Mesodermal cell (in vitro differentiated cells): ENCODE results near the gene BBOX1.
"Not testable (repeated sequence)": the region's sequence is repeated elsewhere in the genome, so short reads cannot be mapped to it uniquely, and the experiment has no call there.

Source experiments
- H3K27ac ChIP-seq: 2 replicates; pipeline ENCODE4 v1.7.0; 2013; ENCODE audit warnings: mild to moderate bottlenecking, low read depth, low read length, moderate library complexity; ENCODE audit not compliant: severe bottlenecking
- H3K36me3 ChIP-seq: 2 replicates; pipeline ENCODE4 v1.7.1; 2013; ENCODE audit warnings: mild to moderate bottlenecking, low read length, moderate library complexity; ENCODE audit not compliant: control insufficient read depth, insufficient read depth
- H3K4me1 ChIP-seq: one replicate; pipeline ENCODE4 v1.7.1; 2013; ENCODE audit warnings: mild to moderate bottlenecking, low read length; ENCODE audit not compliant: insufficient read depth, control insufficient read depth, poor library complexity, severe bottlenecking
- H3K4me3 ChIP-seq: 2 replicates; pipeline ENCODE4 v1.7.0; 2013; ENCODE audit warnings: low read length, control low read depth, mild to moderate bottlenecking; ENCODE audit not compliant: insufficient read depth, poor library complexity, severe bottlenecking; ENCODE audit errors: extremely low read depth
- H3K9me3 ChIP-seq: 2 replicates; pipeline ENCODE4 v1.7.1; 2013; ENCODE audit warnings: mild to moderate bottlenecking, low read length, moderate library complexity; ENCODE audit not compliant: control insufficient read depth
- WGBS, 2 experiments: methylation state at CpG; one replicate each; pipeline ENCODE4 v1.1.5; 2013; ENCODE audit warnings: missing lambda C conversion rate in 2 of 2; ENCODE audit not compliant: insufficient coverage in 2 of 2; 5-methylcytosine and 5-hydroxymethylcytosine counted together

BBOX1 gene

GRCh38 chr11:27124514-27125264 lies 84.1 kb downstream of the BBOX1 start:
- H3K36me3 ChIP-seq = no peaks in the 10 kb centered on the region
- 100% methylated on average over 2 of the region's 7 CpGs; no CpG with 5 or more reads in 1 of the 2 experiments for WGBS, 2 experiments
- no peaks in the 10 kb centered on the region for H3K9me3 ChIP-seq

GRCh38 chr11:27129686-27130085 lies 89.1 kb downstream of the BBOX1 start:
- H3K4me1 ChIP-seq = no peaks in the 10 kb centered on the region
- peaks cover 4% of the 10 kb centered on the region for H3K9me3 ChIP-seq
- no peaks in the 10 kb centered on the region for H3K36me3 ChIP-seq
- no peak overlapping the region for H3K4me3 ChIP-seq
- H3K27ac ChIP-seq = no peak overlapping the region

More at GRCh38 chr11:27124514-27125264, 84.1 kb downstream of the BBOX1 start:
- Histone ChIP-seq H3K4me1 (no peaks in the 10 kb centered on the region), H3K4me3 (no peak overlapping the region), H3K27ac (no peak overlapping the region)

GRCh38 chr11:27130806-27131205 lies 90.2 kb downstream of the BBOX1 start:
- Histone ChIP-seq H3K9me3 (peaks cover 9% of the 10 kb centered on the region), H3K4me1 (no peaks in the 10 kb centered on the region), H3K4me3 (no peak overlapping the region)

GRCh38 chr11:27135924-27136329 lies 95.3 kb downstream of the BBOX1 start:
- not testable (repeated sequence) for H3K27ac ChIP-seq, H3K36me3 ChIP-seq, H3K4me3 ChIP-seq, H3K4me1 ChIP-seq
- WGBS, 2 experiments = 92% methylated on average over 4 to 6 of the region's 8 CpGs
- H3K9me3 ChIP-seq = peaks cover 20% of the 10 kb centered on the region

More at GRCh38 chr11:27130806-27131205, 90.2 kb downstream of the BBOX1 start:
- H3K27ac ChIP-seq = no peak overlapping the region
- H3K36me3 ChIP-seq = no peaks in the 10 kb centered on the region

GRCh38 chr11:27138716-27139115 lies 98.1 kb downstream of the BBOX1 start:
- Histone ChIP-seq H3K27ac (no peak overlapping the region), H3K4me3 (no peak overlapping the region), H3K36me3 (no peaks in the 10 kb centered on the region), H3K9me3 (peaks cover 18% of the 10 kb centered on the region), H3K4me1 (no peaks in the 10 kb centered on the region)

GRCh38 chr11:27139742-27140367 lies 99.2 kb downstream of the BBOX1 start:
- no peaks in the 10 kb centered on the region for H3K36me3 ChIP-seq
- H3K4me3 ChIP-seq = no peak overlapping the region
- H3K9me3 ChIP-seq = peaks cover 15% of the 10 kb centered on the region
- H3K27ac ChIP-seq = no peak overlapping the region
- H3K4me1 ChIP-seq = no peaks in the 10 kb centered on the region

GRCh38 chr11:27141576-27141975 lies 101.0 kb downstream of the BBOX1 start:
- H3K36me3 ChIP-seq = no peaks in the 10 kb centered on the region
- no CpG with 5 or more reads among the region's 1 CpG for WGBS, 2 experiments
- no peak overlapping the region for H3K4me3 ChIP-seq
- no peaks in the 10 kb centered on the region for H3K4me1 ChIP-seq
- no peak overlapping the region for H3K27ac ChIP-seq
- peaks cover 4% of the 10 kb centered on the region for H3K9me3 ChIP-seq

- Histone ChIP-seq H3K9me3 (no peaks in the 10 kb centered on the region), H3K4me1 (no peaks in the 10 kb centered on the region), H3K36me3 (no peaks in the 10 kb centered on the region), H3K4me3 (no peak overlapping the region), H3K27ac (no peak overlapping the region)
- no CpG with 5 or more reads among the region's 1 CpG for WGBS, 2 experiments
Measured at GRCh38 chr11:27147916-27148315, 107.3 kb downstream of the BBOX1 start.

GRCh38 chr11:27148506-27148905 lies 107.9 kb downstream of the BBOX1 start:
- Histone ChIP-seq H3K27ac (no peak overlapping the region), H3K4me3 (no peak overlapping the region), H3K4me1 (no peaks in the 10 kb centered on the region), H3K36me3 (no peaks in the 10 kb centered on the region), H3K9me3 (no peaks in the 10 kb centered on the region)

- Histone ChIP-seq H3K4me3 (no peak overlapping the region), H3K36me3 (no peaks in the 10 kb centered on the region), H3K9me3 (no peaks in the 10 kb centered on the region), H3K4me1 (no peaks in the 10 kb centered on the region), H3K27ac (no peak overlapping the region)
- WGBS, 2 experiments = 92 to 100% methylated on average over 2 of the region's 2 CpGs
Measured at GRCh38 chr11:27150098-27150497, 109.5 kb downstream of the BBOX1 start.

GRCh38 chr11:27153136-27153535 lies 112.5 kb downstream of the BBOX1 start:
- H3K27ac ChIP-seq = no peak overlapping the region
- no peak overlapping the region for H3K4me3 ChIP-seq
- H3K9me3 ChIP-seq = no peaks in the 10 kb centered on the region
- H3K4me1 ChIP-seq = no peaks in the 10 kb centered on the region
- no CpG with 5 or more reads among the region's 1 CpG for WGBS, 2 experiments
- H3K36me3 ChIP-seq = no peaks in the 10 kb centered on the region
